BE2C (cell line): ENCODE results near the gene KRT2.

ENCODE experiments used
- DNase-seq: peaks from one replicate; pipeline ENCODE4 v3.0.0-alpha.2; 2020
- H3K27me3 ChIP-seq: fragments of 250-450 bp; sonication (Bioruptor Pico); 2 replicates; pipeline ENCODE4 v1.5.1; 2020; ENCODE audit warnings: mild to moderate bottlenecking
- H3K36me3 ChIP-seq: fragments of 250-450 bp; sonication (Bioruptor Pico); 2 replicates; pipeline ENCODE4 v1.5.1; 2020; ENCODE audit warnings: mild to moderate bottlenecking
- H3K4me1 ChIP-seq: fragments of 250-450 bp; sonication (Bioruptor Pico); 2 replicates; pipeline ENCODE4 v1.5.1; 2020
- H3K4me3 ChIP-seq: 2 replicates; pipeline ENCODE4 v1.5.1; 2011; ENCODE audit warnings: low read depth, low read length
- H3K9me3 ChIP-seq: fragments of 250-450 bp; sonication (Bioruptor Pico); 2 replicates; pipeline ENCODE4 v1.5.1; 2020
- TF ChIP-seq, protein P1 (sequence below): IDR thresholded peaks from 2 replicates; pipeline ENCODE4 v1.5.1; 2012; ENCODE audit warnings: mild to moderate bottlenecking, low read depth, low read length

Gene KRT2

DNA sequence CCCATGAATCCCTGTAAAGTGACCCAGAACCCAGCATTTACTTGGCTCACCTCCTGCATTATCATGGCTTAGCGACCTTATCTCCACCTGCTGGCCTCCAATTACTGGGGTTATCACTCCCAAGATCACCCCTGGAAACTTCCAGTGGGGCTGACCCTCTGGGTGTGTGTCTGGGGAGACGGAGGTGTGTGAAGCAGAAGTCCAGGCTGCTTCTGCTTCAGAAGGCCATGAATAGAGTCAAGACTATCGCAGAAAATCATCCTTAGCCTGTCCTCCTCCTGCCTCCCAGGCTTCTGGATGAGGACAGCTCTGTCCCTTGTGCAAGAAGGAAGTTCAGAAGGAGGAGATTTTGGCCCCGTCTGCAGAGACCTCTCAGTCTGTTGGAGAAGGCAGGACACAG lies 50.3 kb downstream of the KRT2 start:
- no peak for DNase-seq
- H3K4me1 ChIP-seq, result no peaks in the 10 kb centered on the region
- peaks cover 7% of the 10 kb centered on the region for H3K27me3 ChIP-seq
- H3K36me3 ChIP-seq, result no peaks in the 10 kb centered on the region
- no peaks in the 10 kb centered on the region for H3K9me3 ChIP-seq
- TF ChIP-seq, protein P1, sequence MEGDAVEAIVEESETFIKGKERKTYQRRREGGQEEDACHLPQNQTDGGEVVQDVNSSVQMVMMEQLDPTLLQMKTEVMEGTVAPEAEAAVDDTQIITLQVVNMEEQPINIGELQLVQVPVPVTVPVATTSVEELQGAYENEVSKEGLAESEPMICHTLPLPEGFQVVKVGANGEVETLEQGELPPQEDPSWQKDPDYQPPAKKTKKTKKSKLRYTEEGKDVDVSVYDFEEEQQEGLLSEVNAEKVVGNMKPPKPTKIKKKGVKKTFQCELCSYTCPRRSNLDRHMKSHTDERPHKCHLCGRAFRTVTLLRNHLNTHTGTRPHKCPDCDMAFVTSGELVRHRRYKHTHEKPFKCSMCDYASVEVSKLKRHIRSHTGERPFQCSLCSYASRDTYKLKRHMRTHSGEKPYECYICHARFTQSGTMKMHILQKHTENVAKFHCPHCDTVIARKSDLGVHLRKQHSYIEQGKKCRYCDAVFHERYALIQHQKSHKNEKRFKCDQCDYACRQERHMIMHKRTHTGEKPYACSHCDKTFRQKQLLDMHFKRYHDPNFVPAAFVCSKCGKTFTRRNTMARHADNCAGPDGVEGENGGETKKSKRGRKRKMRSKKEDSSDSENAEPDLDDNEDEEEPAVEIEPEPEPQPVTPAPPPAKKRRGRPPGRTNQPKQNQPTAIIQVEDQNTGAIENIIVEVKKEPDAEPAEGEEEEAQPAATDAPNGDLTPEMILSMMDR, result no peak
- H3K4me3 ChIP-seq, result no peak overlapping the region

DNA sequence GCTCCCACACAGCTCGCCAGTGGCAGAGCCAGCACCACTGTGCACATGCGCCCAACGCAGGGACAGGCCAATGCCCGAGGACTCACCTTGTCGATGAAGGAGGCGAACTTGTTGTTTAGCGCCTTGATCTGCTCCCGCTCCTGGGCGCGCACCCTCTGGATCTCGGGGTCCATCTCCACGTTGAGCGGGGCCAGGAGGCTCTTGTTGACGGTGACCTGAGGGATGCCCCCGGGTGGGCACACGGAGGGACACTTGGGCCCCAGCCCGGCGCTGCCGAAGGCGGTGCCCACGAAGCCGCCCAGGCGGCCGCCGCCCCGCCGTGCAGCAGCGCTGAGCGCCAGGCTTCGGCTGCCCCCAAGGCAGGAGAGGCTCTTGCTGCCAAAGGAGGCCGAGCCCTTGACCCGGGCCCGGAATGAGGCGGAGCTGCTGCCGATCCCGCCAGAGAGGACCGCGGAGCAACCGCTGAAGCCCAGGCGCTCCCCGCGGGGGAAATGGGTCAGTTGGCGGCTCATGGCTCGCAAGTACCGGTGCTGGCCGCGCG lies 51.0 kb downstream of the KRT2 start, which contains the start of gene KRT72:
KRT72 (minus strand) TSS at position 523 of the 541 bp plus-strand sequence; CDS start at position 512, 11 bp downstream.
- Histone ChIP-seq H3K27me3 (peaks cover 9% of the 10 kb centered on the region), H3K36me3 (no peaks in the 10 kb centered on the region), H3K4me1 (no peaks in the 10 kb centered on the region), H3K9me3 (no peaks in the 10 kb centered on the region), H3K4me3 (no peak within 1 kb of the TSS)
- TF ChIP-seq, protein P1, result no peak
- no peak for DNase-seq

DNA sequence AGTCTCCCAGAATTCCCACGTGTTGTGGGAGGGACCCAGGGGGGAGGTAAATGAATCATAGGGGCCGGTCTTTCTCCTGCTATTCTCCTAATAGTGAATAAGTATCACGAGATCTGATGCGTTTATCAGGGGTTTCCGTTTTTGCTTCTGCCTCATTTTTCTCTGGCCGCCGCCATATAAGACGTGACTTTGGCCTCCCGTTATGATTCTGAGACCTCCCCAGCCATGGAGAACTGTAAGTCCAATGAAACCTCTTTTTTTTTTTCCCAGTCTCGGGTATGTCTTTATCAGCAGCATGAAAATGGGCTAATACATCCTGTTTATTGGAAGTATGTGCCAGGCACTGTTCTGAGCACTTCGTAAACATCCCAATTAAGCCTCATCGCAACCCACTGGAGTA lies 51.5 kb downstream of the KRT2 start:
- Histone ChIP-seq H3K9me3 (no peaks in the 10 kb centered on the region), H3K4me3 (no peak overlapping the region), H3K27me3 (peaks cover 14% of the 10 kb centered on the region), H3K36me3 (no peaks in the 10 kb centered on the region), H3K4me1 (no peaks in the 10 kb centered on the region)
- no peak for DNase-seq
- TF ChIP-seq, protein P1, result no peak

DNA sequence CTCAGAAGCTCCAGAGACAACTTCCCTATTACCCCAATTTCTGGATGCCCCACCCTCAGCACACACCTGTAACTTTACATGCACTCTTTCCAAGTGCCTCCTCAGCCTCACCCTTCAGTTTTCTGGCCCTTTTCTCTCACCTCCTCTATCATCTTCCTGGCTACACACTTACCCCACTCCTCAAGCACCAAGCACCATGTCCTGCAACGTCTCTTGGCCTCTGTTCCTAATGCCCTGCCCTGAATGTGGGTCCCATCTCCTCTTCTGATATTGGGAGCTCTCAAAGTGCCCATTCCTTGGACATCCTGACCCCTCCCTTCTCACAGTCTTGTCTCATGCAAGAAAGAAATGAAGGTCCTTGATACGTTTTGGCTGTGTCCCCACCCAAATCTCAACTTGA lies 51.9 kb downstream of the KRT2 start:
- TF ChIP-seq, protein P1, result no peak
- Histone ChIP-seq H3K9me3 (no peaks in the 10 kb centered on the region), H3K27me3 (peaks cover 16% of the 10 kb centered on the region), H3K36me3 (no peaks in the 10 kb centered on the region), H3K4me3 (no peak overlapping the region), H3K4me1 (no peaks in the 10 kb centered on the region)
- DNase-seq, result no peak

DNA sequence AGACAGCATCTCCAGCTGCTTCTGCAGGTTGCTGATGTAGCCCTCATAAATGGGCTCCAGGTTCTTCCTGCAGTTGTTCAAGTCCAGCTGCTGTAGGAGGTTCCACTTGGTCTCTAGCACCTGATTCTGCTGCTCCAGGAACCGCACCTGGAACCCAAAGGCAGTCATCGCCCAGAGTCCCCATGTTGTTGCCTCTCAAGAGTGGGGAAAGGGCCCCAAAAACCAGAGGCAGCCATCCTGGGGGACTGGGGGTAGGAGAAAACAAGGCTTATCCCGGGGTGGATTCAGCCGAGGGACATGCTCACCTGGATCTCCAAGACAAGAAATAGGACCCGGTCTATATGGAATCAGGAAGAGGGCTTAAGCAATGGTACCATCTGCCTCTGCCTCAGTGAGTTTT lies 53.0 kb downstream of the KRT2 start:
- peaks cover 16% of the 10 kb centered on the region for H3K27me3 ChIP-seq

More for the DNA sequence above, 53.0 kb downstream of the KRT2 start:
- TF ChIP-seq, protein P1, result no peak
- no peaks in the 10 kb centered on the region for H3K36me3 ChIP-seq
- H3K9me3 ChIP-seq, result no peaks in the 10 kb centered on the region
- DNase-seq, result no peak
- no peak overlapping the region for H3K4me3 ChIP-seq
- H3K4me1 ChIP-seq, result no peaks in the 10 kb centered on the region
